Activated CD4-positive, alpha-beta memory T cell treated with anti-CD3 and anti-CD28 coated beads, Interleukin-2, amount 10 ng/mL, durations not matched to agents 7 days and 5 days (primary cell): ENCODE measurements around the gene OLFM2. TPM values are rescaled to one million over a fixed set of nuclear protein-coding genes. Genes with fewer than 3 reads are reported as not detected.

Source experiments
- CTCF ChIA-PET: fragments of 350-600 bp; sonication (Branson Sonifier 250); formaldehyde crosslinking; loops from one replicate; lab custom pipeline; 2021; ENCODE audit warnings: antibody characterized with exemption, inconsistent platforms; lab: Charles Lee
- POLR2A ChIA-PET: fragments of 350-600 bp; sonication (Branson Sonifier 250); formaldehyde crosslinking; loops from one replicate; lab custom pipeline; 2021; ENCODE audit warnings: antibody characterized with exemption; lab: Charles Lee
- DNase-seq: peaks from one replicate; pipeline ENCODE4 v3.0.0-alpha.2; 2020
- H3K27ac Mint-ChIP-seq: one replicate; pipeline ENCODE4 v1.8.0; 2021; ENCODE audit warnings: mild to moderate bottlenecking, mixed read lengths
- H3K27me3 Mint-ChIP-seq: one replicate; pipeline ENCODE4 v1.8.0; 2021; ENCODE audit warnings: mixed read lengths
- H3K36me3 Mint-ChIP-seq: one replicate; pipeline ENCODE4 v1.8.0; 2021; ENCODE audit warnings: low read depth, mixed read lengths
- H3K4me1 Mint-ChIP-seq: one replicate; pipeline ENCODE4 v1.8.0; 2021; ENCODE audit warnings: mixed read lengths
- H3K4me3 Mint-ChIP-seq: one replicate; pipeline ENCODE4 v1.8.0; 2021; ENCODE audit warnings: mild to moderate bottlenecking, mixed read lengths
- H3K9me3 Mint-ChIP-seq: one replicate; pipeline ENCODE4 v1.8.0; 2021; ENCODE audit warnings: mixed read lengths
- total RNA-seq, 2 experiments: library from RNA; stranded (reverse); gene quantifications; one replicate each; pipeline ENCODE4 v1.2.3, GENCODE V29; 2021

OLFM2 gene
- total RNA-seq, 2 experiments from 2014 or later, result 9.7 to 10.5 TPM

- Mint-ChIP-seq H3K27me3 (peaks cover 27% of the 10 kb centered on the region), H3K9me3 (no peaks in the 10 kb centered on the region), H3K36me3 (no peaks in the 10 kb centered on the region), H3K4me1 (peaks cover 15% of the 10 kb centered on the region), H3K27ac (no peak overlapping the region), H3K4me3 (peak overlapping the region; percentile 36)
- POLR2A ChIA-PET, result no interaction called here
- CTCF ChIA-PET, result interaction anchor here (0.9 to 1.0 kb wide), 2 partner anchors 88 to 544 kb away, joined by 3 read pairs; no protein-coding TSS in a partner anchor
- no peak for DNase-seq
Measured at GRCh38 chr19:9912551-9913236, 23.6 kb downstream of the OLFM2 start.

- ChIA-PET POLR2A (no interaction called here), CTCF (no interaction called here)
- no peaks in the 10 kb centered on the region for H3K9me3 Mint-ChIP-seq
- H3K36me3 Mint-ChIP-seq, result no peaks in the 10 kb centered on the region
- peaks cover 10% of the 10 kb centered on the region for H3K4me1 Mint-ChIP-seq
- no peak overlapping the region for H3K27ac Mint-ChIP-seq
- no peak for DNase-seq
- H3K27me3 Mint-ChIP-seq, result peaks cover 17% of the 10 kb centered on the region
- no peak overlapping the region for H3K4me3 Mint-ChIP-seq
Measured at GRCh38 chr19:9911524-9912185, 24.7 kb downstream of the OLFM2 start.

GRCh38 chr19:9910625-9911024 lies 25.7 kb downstream of the OLFM2 start:
- ChIA-PET CTCF (no interaction called here), POLR2A (no interaction called here)
- H3K27me3 Mint-ChIP-seq, result peaks cover 12% of the 10 kb centered on the region
- no peak for DNase-seq
- no peaks in the 10 kb centered on the region for H3K9me3 Mint-ChIP-seq
- peaks cover 10% of the 10 kb centered on the region for H3K4me1 Mint-ChIP-seq
- no peaks in the 10 kb centered on the region for H3K36me3 Mint-ChIP-seq
- no peak overlapping the region for H3K4me3 Mint-ChIP-seq
- H3K27ac Mint-ChIP-seq, result no peak overlapping the region

GRCh38 chr19:9909251-9909650 lies 27.1 kb downstream of the OLFM2 start:
- H3K4me1 Mint-ChIP-seq, result peaks cover 5% of the 10 kb centered on the region
- peaks cover 8% of the 10 kb centered on the region for H3K27me3 Mint-ChIP-seq
- H3K4me3 Mint-ChIP-seq, result no peak overlapping the region
- no peaks in the 10 kb centered on the region for H3K36me3 Mint-ChIP-seq
- no peaks in the 10 kb centered on the region for H3K9me3 Mint-ChIP-seq
- ChIA-PET POLR2A (no interaction called here), CTCF (no interaction called here)
- H3K27ac Mint-ChIP-seq, result no peak overlapping the region
- no peak for DNase-seq

DNA sequence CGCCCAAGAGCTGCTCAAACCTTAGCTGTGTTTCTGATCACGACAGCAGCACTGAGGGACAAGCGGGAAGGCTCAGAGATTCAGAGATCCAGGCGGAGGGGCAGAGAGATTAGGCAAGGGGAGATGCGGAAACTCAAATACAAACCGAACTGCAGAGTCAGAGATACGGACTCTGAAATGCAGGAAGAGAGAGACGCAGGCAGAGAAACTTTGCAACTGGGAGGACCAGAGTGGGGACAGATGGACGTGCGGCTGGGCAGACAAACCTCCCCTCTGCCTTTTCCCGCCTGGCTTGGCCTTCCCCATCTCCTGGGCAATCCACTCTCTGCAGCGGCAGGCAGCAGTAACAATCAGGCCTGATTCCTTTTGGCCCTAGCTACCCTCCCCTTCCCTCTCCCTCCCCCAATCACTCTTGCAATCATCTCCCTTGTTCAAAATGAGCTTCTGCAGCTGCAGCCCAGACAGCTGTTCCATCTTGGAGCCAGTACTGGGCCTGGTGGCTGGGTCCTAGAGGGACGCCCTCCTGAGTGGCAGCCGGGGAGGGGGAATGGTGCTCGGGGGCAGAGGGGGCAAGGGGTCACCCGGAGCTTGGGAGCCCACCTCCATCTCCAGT lies 29.7 kb downstream of the OLFM2 start:
- no peaks in the 10 kb centered on the region for H3K9me3 Mint-ChIP-seq
- no peak overlapping the region for H3K27ac Mint-ChIP-seq
- CTCF ChIA-PET, result no interaction called here
- H3K4me3 Mint-ChIP-seq, result no peak overlapping the region
- H3K27me3 Mint-ChIP-seq, result peaks cover 6% of the 10 kb centered on the region
- POLR2A ChIA-PET, result no interaction called here
- no peak for DNase-seq
- no peaks in the 10 kb centered on the region for H3K36me3 Mint-ChIP-seq
- no peaks in the 10 kb centered on the region for H3K4me1 Mint-ChIP-seq

DNA sequence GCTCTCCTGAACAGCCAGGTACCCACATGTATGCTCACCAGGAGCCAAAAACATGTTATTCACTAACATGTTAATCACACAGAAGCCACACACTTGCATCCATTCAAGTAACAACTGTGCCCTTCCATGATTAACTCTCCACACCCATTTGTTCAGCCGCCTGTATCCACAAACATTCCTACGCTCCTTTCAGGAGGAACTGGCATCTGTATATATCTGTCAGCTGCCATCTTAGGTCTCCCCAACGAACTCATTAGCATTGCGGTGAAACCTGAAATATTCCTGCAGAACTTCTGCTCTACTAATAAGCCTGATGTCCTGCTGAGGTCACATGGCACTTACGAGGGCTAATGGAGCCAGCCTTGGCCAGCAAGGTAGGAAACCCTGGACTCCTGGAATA lies 33.0 kb downstream of the OLFM2 start:
- Mint-ChIP-seq H3K4me1 (no peaks in the 10 kb centered on the region), H3K4me3 (no peak overlapping the region), H3K27me3 (peaks cover 3% of the 10 kb centered on the region), H3K27ac (no peak overlapping the region), H3K9me3 (no peaks in the 10 kb centered on the region), H3K36me3 (no peaks in the 10 kb centered on the region)
- ChIA-PET POLR2A (no interaction called here), CTCF (no interaction called here)
- DNase-seq, result no peak

DNA sequence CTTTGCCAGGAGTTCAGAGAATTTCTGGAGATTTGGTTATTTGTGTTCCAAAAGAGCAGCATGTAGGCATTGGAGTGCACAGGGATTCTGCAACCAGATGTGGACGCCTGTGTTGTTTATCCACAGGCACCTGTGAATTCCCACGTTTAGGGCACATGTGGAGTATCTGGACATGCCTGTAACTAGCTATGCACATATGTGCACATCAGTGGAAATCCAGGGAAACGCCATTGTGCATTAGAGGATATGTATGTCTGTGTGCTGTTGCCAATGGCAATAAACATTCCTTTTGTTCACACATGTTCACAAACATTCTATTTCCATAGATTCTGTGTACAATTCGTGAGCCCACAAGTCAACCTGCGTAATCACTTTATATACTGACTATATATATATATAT lies 34.7 kb downstream of the OLFM2 start:
- ChIA-PET POLR2A (interaction anchor here (0.6 kb wide), 1 partner anchor 124 kb away, joined by 3 read pairs; no protein-coding TSS in a partner anchor), CTCF (no interaction called here)
- no peak overlapping the region for H3K27ac Mint-ChIP-seq
- H3K4me3 Mint-ChIP-seq, result no peak overlapping the region
- no peak for DNase-seq
- peaks cover 3% of the 10 kb centered on the region for H3K27me3 Mint-ChIP-seq
- no peaks in the 10 kb centered on the region for H3K4me1 Mint-ChIP-seq
- no peaks in the 10 kb centered on the region for H3K9me3 Mint-ChIP-seq
- no peaks in the 10 kb centered on the region for H3K36me3 Mint-ChIP-seq

DNA sequence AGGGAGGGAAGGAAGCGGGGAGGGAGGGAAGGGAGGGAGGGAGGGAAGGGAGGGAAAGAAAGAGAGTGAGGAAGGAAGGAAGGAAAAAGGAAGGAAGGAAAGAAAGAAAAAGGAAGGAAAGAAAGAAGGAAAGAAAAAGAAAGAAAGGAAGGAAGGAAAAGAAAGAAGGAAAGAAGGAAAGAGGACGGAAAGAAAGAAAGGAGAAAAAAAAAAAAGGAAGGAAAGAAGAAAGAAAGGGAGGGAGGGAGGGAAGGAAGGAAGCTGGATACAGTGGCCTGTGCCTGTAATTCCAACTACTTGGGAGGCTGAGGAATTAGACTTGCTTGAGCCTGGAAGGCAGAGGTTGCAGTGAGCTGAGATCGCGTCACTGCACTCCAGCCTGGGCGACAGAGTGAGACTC lies 35.3 kb downstream of the OLFM2 start:
- Mint-ChIP-seq H3K27ac (no peak overlapping the region), H3K27me3 (peaks cover 3% of the 10 kb centered on the region), H3K4me1 (no peaks in the 10 kb centered on the region), H3K9me3 (no peaks in the 10 kb centered on the region), H3K4me3 (no peak overlapping the region), H3K36me3 (no peaks in the 10 kb centered on the region)
- ChIA-PET POLR2A (no interaction called here), CTCF (no interaction called here)
- DNase-seq, result no peak

GRCh38 chr19:9891609-9892373 lies 44.5 kb downstream of the OLFM2 start:
- ChIA-PET POLR2A (no interaction called here), CTCF (interaction anchor here (0.6 kb wide), 1 partner anchor 533 kb away, joined by 3 read pairs; no protein-coding TSS in a partner anchor)
- Mint-ChIP-seq H3K36me3 (no peaks in the 10 kb centered on the region), H3K4me1 (no peaks in the 10 kb centered on the region), H3K4me3 (no peak overlapping the region), H3K9me3 (no peaks in the 10 kb centered on the region), H3K27ac (no peak overlapping the region), H3K27me3 (no peaks in the 10 kb centered on the region)
- no peak for DNase-seq

DNA sequence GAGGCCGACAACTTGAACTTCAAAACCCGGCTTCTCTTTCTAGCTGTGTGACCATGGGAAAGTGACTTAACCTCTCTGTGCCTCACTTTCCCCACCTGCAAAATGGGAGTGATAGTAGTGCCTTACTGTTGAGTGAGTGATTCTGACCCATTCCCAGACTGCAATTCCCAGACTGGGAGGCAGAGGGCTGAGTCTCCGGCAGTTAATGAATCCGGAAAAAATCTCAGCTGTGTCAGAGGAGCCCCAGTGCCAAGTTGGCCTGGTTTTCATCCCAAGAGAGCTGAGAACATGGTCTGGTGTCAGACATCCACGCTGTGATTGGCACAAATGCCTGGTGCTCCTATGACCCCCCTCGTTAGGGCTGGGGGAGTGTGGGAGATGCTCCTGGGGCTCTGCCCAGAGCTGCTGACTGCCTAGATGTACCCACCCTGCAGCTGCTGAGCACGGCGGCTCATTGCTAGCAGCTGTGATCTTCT lies 51.2 kb downstream of the OLFM2 start:
- CTCF ChIA-PET, result no interaction called here
- Mint-ChIP-seq H3K4me3 (no peak overlapping the region), H3K27ac (no peak overlapping the region), H3K4me1 (no peaks in the 10 kb centered on the region), H3K9me3 (no peaks in the 10 kb centered on the region), H3K27me3 (peaks cover 3% of the 10 kb centered on the region), H3K36me3 (no peaks in the 10 kb centered on the region)
- POLR2A ChIA-PET, result no interaction called here
- DNase-seq, result no peak

DNA sequence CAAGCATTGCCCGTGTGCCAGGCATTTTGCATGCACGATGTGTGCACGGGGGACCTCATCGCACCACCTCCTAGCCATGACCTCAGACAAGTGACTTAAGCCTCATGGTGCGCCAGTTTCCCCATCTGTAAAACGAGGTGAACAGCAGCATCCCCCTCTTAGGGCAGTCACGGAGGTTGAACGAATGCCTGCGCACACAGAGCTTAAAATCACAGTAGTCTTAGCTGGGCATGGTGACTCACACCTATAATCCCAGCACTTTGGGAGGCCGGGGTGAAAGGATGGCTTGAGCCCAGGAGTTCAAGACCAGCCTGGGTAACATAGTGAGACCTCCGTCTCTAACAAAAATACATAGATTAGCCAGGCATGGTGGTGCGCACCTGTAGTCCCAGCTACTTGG lies 52.6 kb downstream of the OLFM2 start:
- POLR2A ChIA-PET, result no interaction called here
- Mint-ChIP-seq H3K9me3 (no peaks in the 10 kb centered on the region), H3K4me3 (no peak overlapping the region), H3K36me3 (no peaks in the 10 kb centered on the region), H3K4me1 (no peaks in the 10 kb centered on the region), H3K27me3 (peaks cover 3% of the 10 kb centered on the region), H3K27ac (no peak overlapping the region)
- DNase-seq, result no peak
- CTCF ChIA-PET, result no interaction called here

GRCh38 chr19:9883231-9883758 lies 53.0 kb downstream of the OLFM2 start:
- H3K36me3 Mint-ChIP-seq, result no peaks in the 10 kb centered on the region
- ChIA-PET CTCF (no interaction called here), POLR2A (no interaction called here)
- no peaks in the 10 kb centered on the region for H3K9me3 Mint-ChIP-seq
- no peaks in the 10 kb centered on the region for H3K4me1 Mint-ChIP-seq
- H3K4me3 Mint-ChIP-seq, result no peak overlapping the region
- H3K27ac Mint-ChIP-seq, result no peak overlapping the region
- H3K27me3 Mint-ChIP-seq, result peaks cover 3% of the 10 kb centered on the region
- no peak for DNase-seq

DNA sequence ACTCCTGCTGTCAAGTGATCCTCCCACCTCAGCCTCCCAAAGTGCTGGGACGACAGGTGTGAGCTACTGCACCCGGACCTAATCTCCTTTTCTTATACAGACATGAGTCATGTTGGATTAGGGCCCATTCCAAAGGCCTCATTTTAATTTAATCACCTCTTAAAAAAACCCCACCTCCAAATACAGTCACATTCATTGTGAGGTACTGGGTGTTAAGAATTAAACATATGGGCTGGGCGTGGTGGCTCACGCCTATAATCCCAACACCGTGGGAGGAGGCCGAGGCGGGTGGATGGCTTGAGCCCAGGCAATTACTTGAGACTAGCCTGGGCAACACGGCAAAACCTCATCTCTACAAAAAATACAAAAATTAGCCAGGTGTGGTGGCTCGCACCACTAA lies 54.6 kb downstream of the OLFM2 start:
- no peaks in the 10 kb centered on the region for H3K4me1 Mint-ChIP-seq
- no peak for DNase-seq
- H3K9me3 Mint-ChIP-seq, result no peaks in the 10 kb centered on the region
- no peaks in the 10 kb centered on the region for H3K36me3 Mint-ChIP-seq
- ChIA-PET POLR2A (interaction anchor here (0.6 kb wide), 1 partner anchor 18 kb away, joined by 3 read pairs; no protein-coding TSS in a partner anchor), CTCF (no interaction called here)
- no peak overlapping the region for H3K27ac Mint-ChIP-seq
- peaks cover 3% of the 10 kb centered on the region for H3K27me3 Mint-ChIP-seq
- H3K4me3 Mint-ChIP-seq, result no peak overlapping the region
